Gastrocnemius medialis (tissue), 4 donors: ENCODE measurements around the gene NPEPL1.

Source experiments
- CTCF ChIP-seq, 5 experiments: fragments of 450-650 bp in 3 of 5; fragments of 200-600 bp in 2 of 5; sonication (generic) in 2 of 5; IDR thresholded peaks in 4 of 5; conservative IDR thresholded peaks in 1 of 5; 1 replicate in 4 of 5; 2 replicates in 1 of 5; pipeline ENCODE4 v1.5.1; 2016 to 2019; ENCODE audit warnings: antibody characterized with exemption in 5 of 5, mild to moderate bottlenecking in 3 of 5, moderate library complexity in 3 of 5
- POLR2A ChIP-seq, 2 donors: fragments of 450-650 bp; IDR thresholded peaks; one replicate each; pipeline ENCODE4 v1.6.1; 2017; ENCODE audit warnings: antibody characterized with exemption in 2 of 2, mild to moderate bottlenecking in 2 of 2, moderate library complexity in 2 of 2

GRCh38 chr20:58753267-58753921 is 60.8 kb downstream of the NPEPL1 start:
- TF ChIP-seq CTCF (IDR thresholded peaks at IDR 0.05 in 4 of 5, conservative IDR thresholded peaks at IDR 0.05 in 1 of 5) (no peak), POLR2A (IDR thresholded peaks at IDR 0.05) (no peak)
